ENCODE data around the gene ZNF462. TPM values are rescaled to one million over a fixed set of nuclear protein-coding genes. Genes with fewer than 3 reads are reported as not detected.

ZNF462 gene
- total RNA-seq, 1 experiment from 2014 or later = 121 TPM

DNA sequence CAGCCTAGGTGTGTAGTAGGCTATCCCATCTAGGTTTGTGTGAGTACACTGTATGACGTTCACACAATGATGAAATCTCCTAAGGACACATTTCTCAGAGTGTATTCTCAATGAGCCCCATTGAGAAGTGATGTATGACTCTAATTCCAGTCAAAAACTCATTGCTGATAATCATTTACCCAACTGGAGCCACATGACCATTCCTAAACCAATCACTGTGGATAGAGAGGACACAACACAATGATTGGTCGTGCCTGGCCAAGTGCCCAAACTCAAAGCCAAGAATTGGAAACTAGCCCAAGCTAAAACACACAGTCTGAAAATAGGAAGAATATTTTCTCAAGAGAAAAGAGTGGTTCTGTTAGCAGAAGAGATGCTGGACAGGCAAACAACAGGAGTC, 191.2 kb downstream of the ZNF462 start (continued):
- TF ChIP-seq, protein P1, sequence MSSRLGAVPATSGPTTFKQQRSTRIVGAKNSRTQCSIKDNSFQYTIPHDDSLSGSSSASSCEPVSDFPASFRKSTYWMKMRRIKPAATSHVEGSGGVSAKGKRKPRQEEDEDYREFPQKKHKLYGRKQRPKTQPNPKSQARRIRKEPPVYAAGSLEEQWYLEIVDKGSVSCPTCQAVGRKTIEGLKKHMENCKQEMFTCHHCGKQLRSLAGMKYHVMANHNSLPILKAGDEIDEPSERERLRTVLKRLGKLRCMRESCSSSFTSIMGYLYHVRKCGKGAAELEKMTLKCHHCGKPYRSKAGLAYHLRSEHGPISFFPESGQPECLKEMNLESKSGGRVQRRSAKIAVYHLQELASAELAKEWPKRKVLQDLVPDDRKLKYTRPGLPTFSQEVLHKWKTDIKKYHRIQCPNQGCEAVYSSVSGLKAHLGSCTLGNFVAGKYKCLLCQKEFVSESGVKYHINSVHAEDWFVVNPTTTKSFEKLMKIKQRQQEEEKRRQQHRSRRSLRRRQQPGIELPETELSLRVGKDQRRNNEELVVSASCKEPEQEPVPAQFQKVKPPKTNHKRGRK (CRISPR knock-in tag; IDR thresholded peaks at IDR 0.05; ENCODE audit: borderline replicate concordance) = no peak
- no peak for TF ChIP-seq FOXK1 (CRISPR knock-in tag; IDR thresholded peaks at IDR 0.05)
- TF ChIP-seq CREB1 (CRISPR knock-in tag; IDR thresholded peaks at IDR 0.05) = no peak

DNA sequence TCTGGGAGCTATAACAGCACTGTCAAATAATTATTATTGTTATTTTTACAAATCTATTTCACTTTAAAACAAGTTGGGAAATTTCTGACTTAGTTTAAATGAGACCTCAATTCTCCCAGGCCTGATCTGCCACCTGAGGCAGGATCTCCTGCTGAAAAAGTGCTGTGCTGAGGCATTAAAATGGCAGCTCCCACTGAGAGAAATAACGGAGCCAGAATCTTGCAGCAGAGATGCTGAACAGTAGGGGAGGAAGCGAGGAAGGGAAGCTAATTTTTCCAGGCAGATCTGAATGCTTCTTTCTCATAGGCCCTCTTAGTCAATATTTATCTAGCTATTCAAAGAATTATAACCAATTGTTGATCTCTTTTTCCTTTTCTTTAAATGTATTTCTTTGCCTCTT, 196.3 kb downstream of the ZNF462 start:
- no peak for DNase-seq (ENCODE audit: low spot score)
- no peak overlapping the region for H3K27ac Mint-ChIP-seq
- H3K4me1 Mint-ChIP-seq = peaks cover 8% of the 10 kb centered on the region
- no peaks in the 10 kb centered on the region for H3K36me3 Mint-ChIP-seq
- H3K9me3 Mint-ChIP-seq = no peaks in the 10 kb centered on the region
- ATAC-seq = peak; percentile 69
- CTCF ChIA-PET = interaction anchor here (0.8 to 1.9 kb wide), 4 partner anchors 8 to 366 kb away, joined by 3 to 6 read pairs (median 4); no protein-coding TSS in a partner anchor
- H3K27me3 Mint-ChIP-seq (ENCODE audit: low read depth) = no peaks in the 10 kb centered on the region
- no peak overlapping the region for H3K4me3 Mint-ChIP-seq
- POLR2A ChIA-PET = no interaction called here
- TF ChIP-seq, protein P2, sequence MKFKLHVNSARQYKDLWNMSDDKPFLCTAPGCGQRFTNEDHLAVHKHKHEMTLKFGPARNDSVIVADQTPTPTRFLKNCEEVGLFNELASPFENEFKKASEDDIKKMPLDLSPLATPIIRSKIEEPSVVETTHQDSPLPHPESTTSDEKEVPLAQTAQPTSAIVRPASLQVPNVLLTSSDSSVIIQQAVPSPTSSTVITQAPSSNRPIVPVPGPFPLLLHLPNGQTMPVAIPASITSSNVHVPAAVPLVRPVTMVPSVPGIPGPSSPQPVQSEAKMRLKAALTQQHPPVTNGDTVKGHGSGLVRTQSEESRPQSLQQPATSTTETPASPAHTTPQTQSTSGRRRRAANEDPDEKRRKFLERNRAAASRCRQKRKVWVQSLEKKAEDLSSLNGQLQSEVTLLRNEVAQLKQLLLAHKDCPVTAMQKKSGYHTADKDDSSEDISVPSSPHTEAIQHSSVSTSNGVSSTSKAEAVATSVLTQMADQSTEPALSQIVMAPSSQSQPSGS (CRISPR knock-in tag; IDR thresholded peaks at IDR 0.05; ENCODE audit: borderline replicate concordance, low read depth) = no peak

DNA sequence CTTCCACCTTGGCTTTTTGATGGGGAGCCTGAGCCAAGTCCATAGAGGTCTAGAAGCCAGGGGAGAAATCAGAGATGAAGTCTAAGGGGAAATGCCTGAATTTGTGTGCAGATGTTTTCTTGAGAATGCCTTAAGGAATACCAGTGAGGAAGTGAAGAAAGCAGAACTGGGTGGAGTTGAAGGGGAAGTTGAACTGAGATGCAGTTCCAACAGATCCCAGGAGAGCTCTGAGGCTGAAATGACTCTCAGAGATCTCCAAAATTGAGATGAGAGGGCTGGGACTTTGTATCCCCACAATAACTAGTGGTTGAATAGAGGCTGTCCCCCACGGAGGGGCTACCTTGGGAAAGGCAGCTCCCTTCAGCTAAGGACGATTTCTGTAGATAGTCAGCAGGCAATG, 197.1 kb downstream of the ZNF462 start:
- H3K27ac Mint-ChIP-seq = no peak overlapping the region
- H3K4me3 Mint-ChIP-seq = no peak overlapping the region
- no peak for DNase-seq (ENCODE audit: low spot score)
- no peaks in the 10 kb centered on the region for H3K36me3 Mint-ChIP-seq
- H3K4me1 Mint-ChIP-seq = peaks cover 8% of the 10 kb centered on the region
- no peak for ATAC-seq
- POLR2A ChIA-PET = no interaction called here
- peaks cover 2% of the 10 kb centered on the region; the same call in 1 of the 2 replicates for H3K9me3 Mint-ChIP-seq
- H3K27me3 Mint-ChIP-seq (ENCODE audit: low read depth) = no peaks in the 10 kb centered on the region
- CTCF ChIA-PET = interaction anchor here (1.9 kb wide), 1 partner anchor 15 kb away, joined by 6 read pairs; no protein-coding TSS in a partner anchor
- TF ChIP-seq, protein P3, sequence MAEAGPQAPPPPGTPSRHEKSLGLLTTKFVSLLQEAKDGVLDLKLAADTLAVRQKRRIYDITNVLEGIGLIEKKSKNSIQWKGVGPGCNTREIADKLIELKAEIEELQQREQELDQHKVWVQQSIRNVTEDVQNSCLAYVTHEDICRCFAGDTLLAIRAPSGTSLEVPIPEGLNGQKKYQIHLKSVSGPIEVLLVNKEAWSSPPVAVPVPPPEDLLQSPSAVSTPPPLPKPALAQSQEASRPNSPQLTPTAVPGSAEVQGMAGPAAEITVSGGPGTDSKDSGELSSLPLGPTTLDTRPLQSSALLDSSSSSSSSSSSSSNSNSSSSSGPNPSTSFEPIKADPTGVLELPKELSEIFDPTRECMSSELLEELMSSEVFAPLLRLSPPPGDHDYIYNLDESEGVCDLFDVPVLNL (CRISPR knock-in tag; IDR thresholded peaks at IDR 0.05; ENCODE audit: borderline replicate concordance, low read depth) = no peak
- no peak for TF ChIP-seq ELF4 (CRISPR knock-in tag; IDR thresholded peaks at IDR 0.05; ENCODE audit: low read depth)
- TF ChIP-seq, protein P4, sequence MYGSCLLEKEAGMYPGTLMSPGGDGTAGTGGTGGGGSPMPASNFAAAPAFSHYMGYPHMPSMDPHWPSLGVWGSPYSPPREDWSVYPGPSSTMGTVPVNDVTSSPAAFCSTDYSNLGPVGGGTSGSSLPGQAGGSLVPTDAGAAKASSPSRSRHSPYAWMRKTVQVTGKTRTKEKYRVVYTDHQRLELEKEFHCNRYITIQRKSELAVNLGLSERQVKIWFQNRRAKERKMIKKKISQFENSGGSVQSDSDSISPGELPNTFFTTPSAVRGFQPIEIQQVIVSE (CRISPR knock-in tag; IDR thresholded peaks at IDR 0.05; ENCODE audit: borderline replicate concordance) = no peak
- TF ChIP-seq, protein P5, sequence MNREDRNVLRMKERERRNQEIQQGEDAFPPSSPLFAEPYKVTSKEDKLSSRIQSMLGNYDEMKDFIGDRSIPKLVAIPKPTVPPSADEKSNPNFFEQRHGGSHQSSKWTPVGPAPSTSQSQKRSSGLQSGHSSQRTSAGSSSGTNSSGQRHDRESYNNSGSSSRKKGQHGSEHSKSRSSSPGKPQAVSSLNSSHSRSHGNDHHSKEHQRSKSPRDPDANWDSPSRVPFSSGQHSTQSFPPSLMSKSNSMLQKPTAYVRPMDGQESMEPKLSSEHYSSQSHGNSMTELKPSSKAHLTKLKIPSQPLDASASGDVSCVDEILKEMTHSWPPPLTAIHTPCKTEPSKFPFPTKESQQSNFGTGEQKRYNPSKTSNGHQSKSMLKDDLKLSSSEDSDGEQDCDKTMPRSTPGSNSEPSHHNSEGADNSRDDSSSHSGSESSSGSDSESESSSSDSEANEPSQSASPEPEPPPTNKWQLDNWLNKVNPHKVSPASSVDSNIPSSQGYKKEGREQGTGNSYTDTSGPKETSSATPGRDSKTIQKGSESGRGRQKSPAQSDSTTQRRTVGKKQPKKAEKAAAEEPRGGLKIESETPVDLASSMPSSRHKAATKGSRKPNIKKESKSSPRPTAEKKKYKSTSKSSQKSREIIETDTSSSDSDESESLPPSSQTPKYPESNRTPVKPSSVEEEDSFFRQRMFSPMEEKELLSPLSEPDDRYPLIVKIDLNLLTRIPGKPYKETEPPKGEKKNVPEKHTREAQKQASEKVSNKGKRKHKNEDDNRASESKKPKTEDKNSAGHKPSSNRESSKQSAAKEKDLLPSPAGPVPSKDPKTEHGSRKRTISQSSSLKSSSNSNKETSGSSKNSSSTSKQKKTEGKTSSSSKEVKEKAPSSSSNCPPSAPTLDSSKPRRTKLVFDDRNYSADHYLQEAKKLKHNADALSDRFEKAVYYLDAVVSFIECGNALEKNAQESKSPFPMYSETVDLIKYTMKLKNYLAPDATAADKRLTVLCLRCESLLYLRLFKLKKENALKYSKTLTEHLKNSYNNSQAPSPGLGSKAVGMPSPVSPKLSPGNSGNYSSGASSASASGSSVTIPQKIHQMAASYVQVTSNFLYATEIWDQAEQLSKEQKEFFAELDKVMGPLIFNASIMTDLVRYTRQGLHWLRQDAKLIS (CRISPR knock-in tag; IDR thresholded peaks at IDR 0.05; ENCODE audit: borderline replicate concordance) = no peak
- TF ChIP-seq JUN (CRISPR knock-in tag; IDR thresholded peaks at IDR 0.05) = no peak
